ENCODE results near the gene NHEJ1. TPM values are rescaled to one million over a fixed set of nuclear protein-coding genes. Genes with fewer than 3 reads are reported as not detected.

The NHEJ1 gene
- total and polyA plus RNA-seq, 4 donors: 8.4 to 21.1 (median 12.5) TPM

- Histone ChIP-seq H3K4me3 (no peak overlapping the region), H3K27me3 (ENCODE audit: control insufficient read depth in 3 of 3, insufficient read depth in 3 of 3, low read length in 2 of 3) (no peaks in the 10 kb centered on the region), H3K36me3 (ENCODE audit: control insufficient read depth in 4 of 4, insufficient read depth in 4 of 4, low read length in 4 of 4) (peaks cover 11 to 21% (median 19%) of the 10 kb centered on the region in 4 donors), H3K9me3 (ENCODE audit: control insufficient read depth in 4 of 4, insufficient read depth in 3 of 4, low read length in 3 of 4) (no peaks in the 10 kb centered on the region), H3K27ac (ENCODE audit: low read depth in 1 of 2, low read length in 1 of 2) (no peak overlapping the region), H3K4me1 (ENCODE audit: control insufficient read depth in 5 of 5, insufficient read depth in 5 of 5, low read length in 5 of 5) (no peaks in the 10 kb centered on the region), H3K9ac (ENCODE audit: insufficient read depth in 1 of 2, low read length in 2 of 2) (no peak overlapping the region)
- DNase-seq (no peak), ATAC-seq (ENCODE audit: insufficient read depth, low FRiP score) (no peak)
- no peak for TF ChIP-seq CTCF (IDR thresholded peaks at IDR 0.05; ENCODE audit: control extremely low read depth, extremely low read depth)
- WGBS, 2 donors: 87 to 93% methylated on average over 7 of the region's 7 CpGs
These were observed 26.3 kb upstream of the NHEJ1 start for GRCh38 chr2:219186754-219187456.

- no peak for TF ChIP-seq CTCF (IDR thresholded peaks at IDR 0.05; ENCODE audit: control extremely low read depth, extremely low read depth)
- Histone ChIP-seq H3K9me3 (ENCODE audit: control insufficient read depth in 4 of 4, insufficient read depth in 3 of 4, low read length in 3 of 4) (no peaks in the 10 kb centered on the region), H3K4me3 (no peak overlapping the region), H3K4me1 (ENCODE audit: control insufficient read depth in 5 of 5, insufficient read depth in 5 of 5, low read length in 5 of 5) (peaks cover 0 to 7% (median 2%) of the 10 kb centered on the region in 5 donors), H3K27ac (ENCODE audit: low read depth in 1 of 2, low read length in 1 of 2) (peak overlapping the region in 1 of 2 donors; percentile 33), H3K36me3 (ENCODE audit: control insufficient read depth in 4 of 4, insufficient read depth in 4 of 4, low read length in 4 of 4) (peaks cover 25 to 44% (median 38%) of the 10 kb centered on the region in 4 donors), H3K9ac (ENCODE audit: insufficient read depth in 1 of 2, low read length in 2 of 2) (no peak overlapping the region), H3K27me3 (ENCODE audit: control insufficient read depth in 3 of 3, insufficient read depth in 3 of 3, low read length in 2 of 3) (no peaks in the 10 kb centered on the region)
- ATAC-seq (ENCODE audit: insufficient read depth, low FRiP score): no peak
- no peak for DNase-seq
- WGBS, 2 donors: 96 to 99% methylated on average over 2 of the region's 2 CpGs
These were observed 23.5 kb upstream of the NHEJ1 start for GRCh38 chr2:219184121-219184520.

GRCh38 chr2:219183151-219183772 lies 22.6 kb upstream of the NHEJ1 start:
- 95 to 96% methylated on average over 6 of the region's 6 CpGs for WGBS, 2 donors

More at GRCh38 chr2:219183151-219183772, 22.6 kb upstream of the NHEJ1 start:
- H3K9ac ChIP-seq (ENCODE audit: insufficient read depth in 1 of 2, low read length in 2 of 2): no peak overlapping the region
- no peaks in the 10 kb centered on the region for H3K9me3 ChIP-seq (ENCODE audit: control insufficient read depth in 4 of 4, insufficient read depth in 3 of 4, low read length in 3 of 4)
- no peak for TF ChIP-seq CTCF (IDR thresholded peaks at IDR 0.05; ENCODE audit: control extremely low read depth, extremely low read depth)
- DNase-seq (no peak), ATAC-seq (ENCODE audit: insufficient read depth, low FRiP score) (no peak)
- H3K36me3 ChIP-seq (ENCODE audit: control insufficient read depth in 4 of 4, insufficient read depth in 4 of 4, low read length in 4 of 4): peaks cover 25 to 44% (median 38%) of the 10 kb centered on the region in 4 donors
- H3K27me3 ChIP-seq (ENCODE audit: control insufficient read depth in 3 of 3, insufficient read depth in 3 of 3, low read length in 2 of 3): no peaks in the 10 kb centered on the region
- H3K27ac ChIP-seq (ENCODE audit: low read depth in 1 of 2, low read length in 1 of 2): no peak overlapping the region
- no peak overlapping the region for H3K4me3 ChIP-seq
- H3K4me1 ChIP-seq (ENCODE audit: control insufficient read depth in 5 of 5, insufficient read depth in 5 of 5, low read length in 5 of 5): peaks cover 3 to 12% (median 7%) of the 10 kb centered on the region in 5 donors

Data from lung (tissue), 12 donors.